GM12875 (cell line): ENCODE results near the gene SCNN1B.

ENCODE experiments used
- H3K4me3 ChIP-seq: one replicate; pipeline ENCODE4 v1.5.1; 2011; ENCODE audit warnings: low read depth, low read length, control low read depth
- CTCF ChIP-seq: IDR thresholded peaks from 2 replicates; pipeline ENCODE4 v1.5.1; 2011; ENCODE audit warnings: low read depth, mild to moderate bottlenecking, control low read depth, inconsistent platforms, low read length, moderate library complexity, borderline replicate concordance; ENCODE audit not compliant: insufficient read depth

SCNN1B gene

GRCh38 chr16:23278031-23278430 lies 24.1 kb upstream of the SCNN1B start:
- no peak overlapping the region for H3K4me3 ChIP-seq
- no peak for TF ChIP-seq CTCF

- H3K4me3 ChIP-seq, result no peak overlapping the region
Measured at GRCh38 chr16:23279721-23280153, 22.4 kb upstream of the SCNN1B start.

GRCh38 chr16:23280483-23280967 lies 21.6 kb upstream of the SCNN1B start:
- TF ChIP-seq CTCF, result no peak

More at GRCh38 chr16:23279721-23280153, 22.4 kb upstream of the SCNN1B start:
- TF ChIP-seq CTCF, result no peak

GRCh38 chr16:23282568-23282967 lies 19.5 kb upstream of the SCNN1B start:
- TF ChIP-seq CTCF, result no peak
- H3K4me3 ChIP-seq, result no peak overlapping the region

More at GRCh38 chr16:23280483-23280967, 21.6 kb upstream of the SCNN1B start:
- H3K4me3 ChIP-seq, result no peak overlapping the region

- TF ChIP-seq CTCF, result no peak
- no peak overlapping the region for H3K4me3 ChIP-seq
Measured at GRCh38 chr16:23283571-23283970, 18.5 kb upstream of the SCNN1B start.

- no peak overlapping the region for H3K4me3 ChIP-seq
- no peak for TF ChIP-seq CTCF
Measured at GRCh38 chr16:23284584-23284983, 17.5 kb upstream of the SCNN1B start.

- no peak overlapping the region for H3K4me3 ChIP-seq
- TF ChIP-seq CTCF, result no peak
Measured at GRCh38 chr16:23286131-23286532, 16.0 kb upstream of the SCNN1B start.
